GM12891 (cell line): ENCODE measurements around the gene SPATA33.

Experiments
- POLR2A ChIP-seq: IDR thresholded peaks from 2 replicates; pipeline ENCODE4 v1.6.1; 2011; ENCODE audit warnings: low read depth, low read length, control low read depth
- POLR2AphosphoS5 ChIP-seq: IDR thresholded peaks from 2 replicates; pipeline ENCODE4 v1.6.1; 2011; ENCODE audit warnings: low read depth, low read length, control low read depth
- SPI1 ChIP-seq: IDR thresholded peaks from 2 replicates; pipeline ENCODE4 v1.6.1; 2011; ENCODE audit warnings: low read depth, low read length, control low read depth

DNA sequence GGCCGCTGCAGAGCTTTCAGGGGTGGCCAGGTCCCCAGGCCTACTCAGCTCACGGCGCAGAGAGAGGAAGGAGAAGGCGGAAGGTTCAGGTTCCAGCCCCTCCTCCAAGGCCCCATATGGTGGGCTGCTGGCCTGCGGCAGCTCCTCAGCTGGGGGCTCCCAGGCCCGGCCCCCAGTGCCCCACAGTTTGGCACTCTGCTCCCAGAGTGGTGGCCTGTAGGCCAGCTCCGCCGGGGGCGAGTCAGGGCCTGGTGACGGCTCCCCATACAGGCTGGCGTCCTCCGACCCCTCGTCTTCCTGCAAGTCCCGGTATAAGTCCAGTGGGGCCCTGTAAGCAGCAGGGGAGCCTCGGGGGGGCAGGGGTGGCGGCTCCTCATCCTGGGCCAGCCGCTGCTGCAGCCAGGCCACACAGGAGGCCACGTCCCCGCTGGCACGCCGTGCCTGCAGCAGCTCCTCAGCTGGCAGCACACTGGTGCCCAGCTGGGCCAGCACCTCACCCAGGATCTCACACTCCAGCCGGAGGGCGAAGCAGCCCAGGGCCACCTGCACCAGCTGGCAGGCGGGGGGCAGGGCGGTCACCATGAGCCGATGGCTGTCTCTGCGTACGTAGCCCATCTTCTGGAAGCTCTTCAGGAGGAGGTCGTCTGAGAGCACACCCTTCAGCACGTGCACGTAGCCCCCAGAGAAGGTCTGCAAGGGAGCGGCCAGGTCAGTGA lies 40.1 kb downstream of the SPATA33 start:
- TF ChIP-seq SPI1 (no peak), POLR2A (no peak), POLR2AphosphoS5 (no peak)
